Measurements from ENCODE around the gene PIEZO1. TPM values are rescaled to one million over a fixed set of nuclear protein-coding genes. Genes with fewer than 3 reads are reported as not detected.
A peak's percentile ranks its signal among the peaks of the same experiment; 100 is the strongest.

Gene PIEZO1
- total and polyA plus RNA-seq, 2 experiments from 2014 or later: 30.4 to 70.1 TPM

DNA sequence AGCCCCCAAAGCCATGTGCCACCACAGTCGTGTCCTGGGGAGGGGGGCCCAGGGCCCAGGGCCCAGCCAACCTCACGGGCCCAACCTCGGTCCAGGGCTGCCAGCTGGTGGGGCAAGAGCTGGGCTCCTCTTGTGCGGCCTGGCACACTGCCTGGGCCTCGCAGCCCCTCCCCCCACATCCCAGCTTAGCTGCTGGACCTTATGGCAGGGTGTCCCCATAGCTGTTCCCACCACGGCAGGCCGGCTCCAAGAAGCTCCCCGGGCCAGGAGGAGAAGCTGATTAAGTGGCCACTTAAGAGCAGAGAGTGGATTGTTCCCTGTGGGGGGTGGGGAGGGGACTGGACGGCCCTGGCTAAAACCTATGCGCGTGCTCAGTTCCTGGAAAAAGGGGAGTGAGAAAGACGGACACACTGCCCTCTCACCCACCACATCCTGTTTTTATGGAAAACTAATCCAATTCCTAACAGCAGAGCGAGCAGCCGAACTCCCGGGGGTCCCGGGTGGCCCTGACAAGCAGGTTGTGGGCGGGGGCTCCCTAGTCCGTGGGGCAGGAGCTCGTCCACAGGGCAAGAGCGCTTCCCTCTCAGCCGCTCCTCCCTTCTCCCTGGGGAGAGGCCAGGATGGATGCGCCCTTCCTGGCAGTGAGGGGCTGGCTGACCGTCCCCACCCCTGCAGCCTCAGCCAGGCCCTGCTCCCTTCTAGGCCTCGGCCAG lies 16.8 kb downstream of the PIEZO1 start:
- H3K36me3 Mint-ChIP-seq (ENCODE audit: low read depth): no peaks in the 10 kb centered on the region
- TF ChIP-seq EZH2 (IDR thresholded peaks at IDR 0.05; ENCODE audit: low read depth, unreplicated experiment) (no peak), ETS1 (IDR thresholded peaks at IDR 0.05) (no peak), CTCF (conservative IDR thresholded peaks at IDR 0.05; ENCODE audit: low read depth in 2 of 2) (no peak), EZH2phosphoT487 (IDR thresholded peaks at IDR 0.05; ENCODE audit: unreplicated experiment) (no peak), ZNF114 (CRISPR knock-in tag; IDR thresholded peaks at IDR 0.05) (no peak), ZNF331 (CRISPR knock-in tag; IDR thresholded peaks at IDR 0.05; ENCODE audit: low read depth) (no peak), CREB1 (CRISPR knock-in tag; IDR thresholded peaks at IDR 0.05; ENCODE audit: low read depth) (no peak), POLR2AphosphoS5 (IDR thresholded peaks at IDR 0.05; ENCODE audit: low read depth) (no peak), NANOG (IDR thresholded peaks at IDR 0.05; ENCODE audit: borderline replicate concordance) (no peak), STAT1 (IDR thresholded peaks at IDR 0.05; ENCODE audit: unreplicated experiment) (no peak), JUNB (IDR thresholded peaks at IDR 0.05; ENCODE audit: unreplicated experiment) (no peak), ZNF462 (CRISPR knock-in tag; IDR thresholded peaks at IDR 0.05) (no peak)
- TF ChIP-seq, protein P1, sequence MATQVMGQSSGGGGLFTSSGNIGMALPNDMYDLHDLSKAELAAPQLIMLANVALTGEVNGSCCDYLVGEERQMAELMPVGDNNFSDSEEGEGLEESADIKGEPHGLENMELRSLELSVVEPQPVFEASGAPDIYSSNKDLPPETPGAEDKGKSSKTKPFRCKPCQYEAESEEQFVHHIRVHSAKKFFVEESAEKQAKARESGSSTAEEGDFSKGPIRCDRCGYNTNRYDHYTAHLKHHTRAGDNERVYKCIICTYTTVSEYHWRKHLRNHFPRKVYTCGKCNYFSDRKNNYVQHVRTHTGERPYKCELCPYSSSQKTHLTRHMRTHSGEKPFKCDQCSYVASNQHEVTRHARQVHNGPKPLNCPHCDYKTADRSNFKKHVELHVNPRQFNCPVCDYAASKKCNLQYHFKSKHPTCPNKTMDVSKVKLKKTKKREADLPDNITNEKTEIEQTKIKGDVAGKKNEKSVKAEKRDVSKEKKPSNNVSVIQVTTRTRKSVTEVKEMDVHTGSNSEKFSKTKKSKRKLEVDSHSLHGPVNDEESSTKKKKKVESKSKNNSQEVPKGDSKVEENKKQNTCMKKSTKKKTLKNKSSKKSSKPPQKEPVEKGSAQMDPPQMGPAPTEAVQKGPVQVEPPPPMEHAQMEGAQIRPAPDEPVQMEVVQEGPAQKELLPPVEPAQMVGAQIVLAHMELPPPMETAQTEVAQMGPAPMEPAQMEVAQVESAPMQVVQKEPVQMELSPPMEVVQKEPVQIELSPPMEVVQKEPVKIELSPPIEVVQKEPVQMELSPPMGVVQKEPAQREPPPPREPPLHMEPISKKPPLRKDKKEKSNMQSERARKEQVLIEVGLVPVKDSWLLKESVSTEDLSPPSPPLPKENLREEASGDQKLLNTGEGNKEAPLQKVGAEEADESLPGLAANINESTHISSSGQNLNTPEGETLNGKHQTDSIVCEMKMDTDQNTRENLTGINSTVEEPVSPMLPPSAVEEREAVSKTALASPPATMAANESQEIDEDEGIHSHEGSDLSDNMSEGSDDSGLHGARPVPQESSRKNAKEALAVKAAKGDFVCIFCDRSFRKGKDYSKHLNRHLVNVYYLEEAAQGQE (IDR thresholded peaks at IDR 0.05; ENCODE audit: unreplicated experiment): no peak
- H3K27me3 Mint-ChIP-seq (ENCODE audit: insufficient read depth, low read depth, poor library complexity): peaks cover 17% of the 10 kb centered on the region
- no peaks in the 10 kb centered on the region for H3K9me3 Mint-ChIP-seq
- Histone ChIP-seq H3K27me3 (ENCODE audit: insufficient read depth) (no peaks in the 10 kb centered on the region), H3K4me1 (ENCODE audit: insufficient read depth) (peaks cover 33% of the 10 kb centered on the region), H4K20me1 (replicated peaks; ENCODE audit: insufficient read depth) (no peaks in the 10 kb centered on the region), H2AFZ (no peak overlapping the region), H3K36me3 (ENCODE audit: insufficient read depth) (no peaks in the 10 kb centered on the region), H3K27ac (ENCODE audit: low read depth) (peak overlapping the region; percentile 19; the same call in 1 of the 2 replicates), H3K4me3 (no peak overlapping the region), H3K9me2 (ENCODE audit: insufficient read depth) (no peaks in the 10 kb centered on the region), H3K4me2 (peak overlapping the region; percentile 14; the same call in 1 of the 2 replicates), H3K79me2 (replicated peaks; ENCODE audit: insufficient read depth) (peaks cover 41% of the 10 kb centered on the region), H3F3A (replicated peaks; ENCODE audit: low read depth) (peaks cover 15% of the 10 kb centered on the region; the same call in 1 of the 2 replicates)
- ATAC-seq: no peak
- no peak overlapping the region for H3K4me3 Mint-ChIP-seq
- H3K4me1 Mint-ChIP-seq: peaks cover 53% of the 10 kb centered on the region
- no peak overlapping the region for H3K27ac Mint-ChIP-seq
- no peak for DNase-seq (ENCODE audit: low spot score)

Measured in GM23338 (cell line).